Left renal pelvis (tissue), 4 donors: ENCODE data around the gene TCEANC2. TPM values are rescaled to one million over a fixed set of nuclear protein-coding genes. Genes with fewer than 3 reads are reported as not detected.
"Not testable (repeated sequence)": the region's sequence is repeated elsewhere in the genome, so short reads cannot be mapped to it uniquely, and the experiment has no call there.

Experiments used
- DNase-seq, 4 donors: peaks; one replicate each; pipeline ENCODE4 v3.0.0-alpha.2; 2013; ENCODE audit warnings: low read depth in 4 of 4, low spot score in 3 of 4
- polyA plus RNA-seq, 4 donors: library from polyadenylated mRNA; unstranded; fragments of 120-200 nt; gene quantifications; one replicate each; pipeline ENCODE4 v1.2.1, GENCODE V29; 2013; ENCODE audit not compliant: insufficient read length in 4 of 4

TCEANC2 gene
- polyA plus RNA-seq, 4 donors = 8.6 to 10.3 (median 9.1) TPM

- not testable (repeated sequence) for DNase-seq
Measured at GRCh38 chr1:54024811-54025210, 28.6 kb upstream of the TCEANC2 start.

- no peak for DNase-seq
Measured at GRCh38 chr1:54027848-54028247, 25.6 kb upstream of the TCEANC2 start.

- no peak for DNase-seq
Measured at GRCh38 chr1:54028306-54029251, 24.8 kb upstream of the TCEANC2 start.

- no peak for DNase-seq
Measured at GRCh38 chr1:54037476-54037875, 15.9 kb upstream of the TCEANC2 start.

- DNase-seq = no peak
Measured at GRCh38 chr1:54041806-54042205, 11.6 kb upstream of the TCEANC2 start.

- DNase-seq = no peak
Measured at GRCh38 chr1:54045496-54045895, 7.9 kb upstream of the TCEANC2 start.

GRCh38 chr1:54046671-54047383 lies 6.6 kb upstream of the TCEANC2 start:
- no peak for DNase-seq

GRCh38 chr1:54047384-54048305 lies 5.8 kb upstream of the TCEANC2 start:
- no peak for DNase-seq

- not testable (repeated sequence) for DNase-seq
Measured at GRCh38 chr1:54050435-54050834, 3.0 kb upstream of the TCEANC2 start.

GRCh38 chr1:54051933-54052430 lies 1.4 kb upstream of the TCEANC2 start:
- DNase-seq = no peak

GRCh38 chr1:54052431-54052933 lies 926 bp upstream of the TCEANC2 start:
- peak in 2 of 4 donors; percentile 29 to 48 for DNase-seq

- DNase-seq = no peak
Measured at GRCh38 chr1:54053745-54054437, 483 bp downstream of the TCEANC2 start.

GRCh38 chr1:54054438-54054749 lies 986 bp downstream of the TCEANC2 start:
- no peak for DNase-seq

GRCh38 chr1:54064299-54064698 lies 10.9 kb downstream of the TCEANC2 start:
- DNase-seq = no peak

- DNase-seq = no peak
Measured at GRCh38 chr1:54069791-54070170, 16.4 kb downstream of the TCEANC2 start.

- DNase-seq = peak in 2 of 4 donors; percentile 36 to 46
Measured at GRCh38 chr1:54070171-54070837, 16.9 kb downstream of the TCEANC2 start.

- no peak for DNase-seq
Measured at GRCh38 chr1:54077359-54077758, 24.0 kb downstream of the TCEANC2 start.

- no peak for DNase-seq
Measured at GRCh38 chr1:54080598-54081049, 27.2 kb downstream of the TCEANC2 start.
